ENCODE measurements around the gene WDR64. TPM values are rescaled to one million over a fixed set of nuclear protein-coding genes. Genes with fewer than 3 reads are reported as not detected.

The WDR64 gene
- total RNA-seq = 0.07 TPM in 1 of 2 replicates, not detected in the other
- long read RNA-seq = 0 reads

- Mint-ChIP-seq H3K36me3 (ENCODE audit: insufficient read depth) (no peaks in the 10 kb centered on the region), H3K4me3 (ENCODE audit: low read depth) (no peak within 1 kb of the TSS), H3K9me3 (ENCODE audit: low read depth) (peaks cover 4% of the 10 kb centered on the region), H3K27me3 (peaks cover 38% of the 10 kb centered on the region), H3K27ac (no peak within 1 kb of the TSS), H3K4me1 (ENCODE audit: low read depth) (no peaks in the 10 kb centered on the region)
- DNase-seq (ENCODE audit: low spot score, unreplicated experiment) = no peak
- TF ChIP-seq, protein P1, sequence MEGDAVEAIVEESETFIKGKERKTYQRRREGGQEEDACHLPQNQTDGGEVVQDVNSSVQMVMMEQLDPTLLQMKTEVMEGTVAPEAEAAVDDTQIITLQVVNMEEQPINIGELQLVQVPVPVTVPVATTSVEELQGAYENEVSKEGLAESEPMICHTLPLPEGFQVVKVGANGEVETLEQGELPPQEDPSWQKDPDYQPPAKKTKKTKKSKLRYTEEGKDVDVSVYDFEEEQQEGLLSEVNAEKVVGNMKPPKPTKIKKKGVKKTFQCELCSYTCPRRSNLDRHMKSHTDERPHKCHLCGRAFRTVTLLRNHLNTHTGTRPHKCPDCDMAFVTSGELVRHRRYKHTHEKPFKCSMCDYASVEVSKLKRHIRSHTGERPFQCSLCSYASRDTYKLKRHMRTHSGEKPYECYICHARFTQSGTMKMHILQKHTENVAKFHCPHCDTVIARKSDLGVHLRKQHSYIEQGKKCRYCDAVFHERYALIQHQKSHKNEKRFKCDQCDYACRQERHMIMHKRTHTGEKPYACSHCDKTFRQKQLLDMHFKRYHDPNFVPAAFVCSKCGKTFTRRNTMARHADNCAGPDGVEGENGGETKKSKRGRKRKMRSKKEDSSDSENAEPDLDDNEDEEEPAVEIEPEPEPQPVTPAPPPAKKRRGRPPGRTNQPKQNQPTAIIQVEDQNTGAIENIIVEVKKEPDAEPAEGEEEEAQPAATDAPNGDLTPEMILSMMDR (IDR thresholded peaks at IDR 0.05; ENCODE audit: unreplicated experiment) = no peak
Measured at GRCh38 chr1:241652012-241652411, at the start of gene WDR64. Gene WDR64 (plus strand): TSS chr1:241652281. CDS start chr1:241652485, 204 bp downstream.

- no peak overlapping the region for H3K4me3 Mint-ChIP-seq (ENCODE audit: low read depth)
- no peaks in the 10 kb centered on the region for H3K27me3 Mint-ChIP-seq
- no peak for DNase-seq (ENCODE audit: low spot score, unreplicated experiment)
- peaks cover 7% of the 10 kb centered on the region for H3K4me1 Mint-ChIP-seq (ENCODE audit: low read depth)
- H3K27ac Mint-ChIP-seq = no peak overlapping the region
- peaks cover 14% of the 10 kb centered on the region for H3K36me3 Mint-ChIP-seq (ENCODE audit: insufficient read depth)
- no peaks in the 10 kb centered on the region for H3K9me3 Mint-ChIP-seq (ENCODE audit: low read depth)
- TF ChIP-seq, protein P1 (IDR thresholded peaks at IDR 0.05; ENCODE audit: unreplicated experiment) = no peak
Measured at GRCh38 chr1:241603731-241604245, 48.3 kb upstream of the WDR64 start.

- no peak overlapping the region for H3K27ac Mint-ChIP-seq
- no peaks in the 10 kb centered on the region for H3K27me3 Mint-ChIP-seq
- DNase-seq (ENCODE audit: low spot score, unreplicated experiment) = no peak
- no peak overlapping the region for H3K4me3 Mint-ChIP-seq (ENCODE audit: low read depth)
- H3K4me1 Mint-ChIP-seq (ENCODE audit: low read depth) = peaks cover 10% of the 10 kb centered on the region
- peaks cover 14% of the 10 kb centered on the region for H3K36me3 Mint-ChIP-seq (ENCODE audit: insufficient read depth)
- no peaks in the 10 kb centered on the region for H3K9me3 Mint-ChIP-seq (ENCODE audit: low read depth)
- TF ChIP-seq, protein P1 (IDR thresholded peaks at IDR 0.05; ENCODE audit: unreplicated experiment) = peak; percentile 51
Measured at GRCh38 chr1:241605146-241605805, 46.8 kb upstream of the WDR64 start.

GRCh38 chr1:241606544-241606943 lies 45.5 kb upstream of the WDR64 start:
- Mint-ChIP-seq H3K36me3 (ENCODE audit: insufficient read depth) (peaks cover 11% of the 10 kb centered on the region), H3K4me1 (ENCODE audit: low read depth) (peaks cover 10% of the 10 kb centered on the region), H3K9me3 (ENCODE audit: low read depth) (no peaks in the 10 kb centered on the region), H3K27ac (no peak overlapping the region), H3K27me3 (no peaks in the 10 kb centered on the region), H3K4me3 (ENCODE audit: low read depth) (no peak overlapping the region)
- TF ChIP-seq, protein P1 (IDR thresholded peaks at IDR 0.05; ENCODE audit: unreplicated experiment) = no peak
- no peak for DNase-seq (ENCODE audit: low spot score, unreplicated experiment)

- no peak for DNase-seq (ENCODE audit: low spot score, unreplicated experiment)
- peaks cover 5% of the 10 kb centered on the region for H3K36me3 Mint-ChIP-seq (ENCODE audit: insufficient read depth)
- H3K4me3 Mint-ChIP-seq (ENCODE audit: low read depth) = no peak overlapping the region
- no peaks in the 10 kb centered on the region for H3K27me3 Mint-ChIP-seq
- H3K4me1 Mint-ChIP-seq (ENCODE audit: low read depth) = peaks cover 10% of the 10 kb centered on the region
- TF ChIP-seq, protein P1 (IDR thresholded peaks at IDR 0.05; ENCODE audit: unreplicated experiment) = no peak
- H3K9me3 Mint-ChIP-seq (ENCODE audit: low read depth) = no peaks in the 10 kb centered on the region
- H3K27ac Mint-ChIP-seq = no peak overlapping the region
Measured at GRCh38 chr1:241607497-241607896, 44.6 kb upstream of the WDR64 start.

All from progenitor cell of endocrine pancreas (in vitro differentiated cells).